GM12864 (cell line): ENCODE results near the gene ACAP2.
A peak's percentile ranks its signal among the peaks of the same experiment; 100 is the strongest.

Experiments
- DNase-seq: peaks from one replicate; pipeline ENCODE4 v3.0.0-alpha.2; 2011; ENCODE audit warnings: low read depth
- H3K4me3 ChIP-seq: 2 replicates; pipeline ENCODE4 v1.5.1; 2011; ENCODE audit warnings: mild to moderate bottlenecking, low read depth, low read length, control low read depth
- TF ChIP-seq, protein P1 (sequence below): IDR thresholded peaks from 2 replicates; pipeline ENCODE4 v1.5.1; 2011; ENCODE audit warnings: low read depth, mild to moderate bottlenecking, moderate library complexity, low read length, control low read depth, inconsistent platforms; ENCODE audit errors: missing control alignments

Gene ACAP2

GRCh38 chr3:195274259-195274966 is 168.4 kb downstream of the ACAP2 start:
- H3K4me3 ChIP-seq, result no peak overlapping the region
- TF ChIP-seq, protein P1, sequence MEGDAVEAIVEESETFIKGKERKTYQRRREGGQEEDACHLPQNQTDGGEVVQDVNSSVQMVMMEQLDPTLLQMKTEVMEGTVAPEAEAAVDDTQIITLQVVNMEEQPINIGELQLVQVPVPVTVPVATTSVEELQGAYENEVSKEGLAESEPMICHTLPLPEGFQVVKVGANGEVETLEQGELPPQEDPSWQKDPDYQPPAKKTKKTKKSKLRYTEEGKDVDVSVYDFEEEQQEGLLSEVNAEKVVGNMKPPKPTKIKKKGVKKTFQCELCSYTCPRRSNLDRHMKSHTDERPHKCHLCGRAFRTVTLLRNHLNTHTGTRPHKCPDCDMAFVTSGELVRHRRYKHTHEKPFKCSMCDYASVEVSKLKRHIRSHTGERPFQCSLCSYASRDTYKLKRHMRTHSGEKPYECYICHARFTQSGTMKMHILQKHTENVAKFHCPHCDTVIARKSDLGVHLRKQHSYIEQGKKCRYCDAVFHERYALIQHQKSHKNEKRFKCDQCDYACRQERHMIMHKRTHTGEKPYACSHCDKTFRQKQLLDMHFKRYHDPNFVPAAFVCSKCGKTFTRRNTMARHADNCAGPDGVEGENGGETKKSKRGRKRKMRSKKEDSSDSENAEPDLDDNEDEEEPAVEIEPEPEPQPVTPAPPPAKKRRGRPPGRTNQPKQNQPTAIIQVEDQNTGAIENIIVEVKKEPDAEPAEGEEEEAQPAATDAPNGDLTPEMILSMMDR, result no peak
- DNase-seq, result no peak

DNA sequence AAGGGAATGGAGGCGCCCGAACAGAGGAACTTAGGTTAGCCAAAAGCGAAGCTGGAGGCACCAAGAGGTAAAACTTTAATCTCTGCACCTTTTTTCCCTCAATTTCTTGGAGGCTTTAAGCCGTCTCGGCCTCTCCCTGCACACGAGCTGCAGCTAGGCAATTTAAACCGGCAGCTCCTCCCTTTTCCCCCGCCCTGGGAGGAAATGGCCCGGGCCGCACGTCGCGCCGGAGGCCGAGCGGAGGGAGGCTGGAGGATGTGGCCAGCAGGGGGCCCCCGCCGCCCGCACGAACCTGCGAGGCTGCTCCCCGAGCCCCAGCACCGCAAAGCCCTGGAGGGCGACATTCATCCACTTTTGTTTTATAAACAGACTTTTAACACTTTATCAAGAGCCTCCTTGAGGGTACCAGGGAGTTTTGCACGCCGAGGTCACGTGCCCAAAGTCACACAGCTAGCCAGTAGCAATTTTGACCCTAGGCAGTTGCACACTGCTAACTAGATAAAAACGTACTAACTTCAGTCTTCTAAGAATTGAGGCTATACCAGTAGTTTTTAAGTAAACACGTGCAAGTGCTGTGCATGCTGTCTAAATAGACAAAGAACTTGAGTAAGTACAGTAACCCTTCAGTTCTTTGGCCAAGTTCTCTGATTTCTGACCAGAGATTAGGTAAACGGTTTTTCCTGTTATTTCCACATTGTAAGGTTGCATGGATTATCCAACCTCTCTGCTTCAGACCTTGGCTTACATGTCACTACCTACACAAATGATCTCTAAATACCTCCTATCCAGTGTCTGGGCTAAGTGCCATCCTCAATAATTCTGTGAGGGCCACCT is 171.2 kb downstream of the ACAP2 start:
- TF ChIP-seq, protein P1, result peak; percentile 79
- peak overlapping the region; percentile 91 for H3K4me3 ChIP-seq
- DNase-seq, result peak; percentile 53

DNA sequence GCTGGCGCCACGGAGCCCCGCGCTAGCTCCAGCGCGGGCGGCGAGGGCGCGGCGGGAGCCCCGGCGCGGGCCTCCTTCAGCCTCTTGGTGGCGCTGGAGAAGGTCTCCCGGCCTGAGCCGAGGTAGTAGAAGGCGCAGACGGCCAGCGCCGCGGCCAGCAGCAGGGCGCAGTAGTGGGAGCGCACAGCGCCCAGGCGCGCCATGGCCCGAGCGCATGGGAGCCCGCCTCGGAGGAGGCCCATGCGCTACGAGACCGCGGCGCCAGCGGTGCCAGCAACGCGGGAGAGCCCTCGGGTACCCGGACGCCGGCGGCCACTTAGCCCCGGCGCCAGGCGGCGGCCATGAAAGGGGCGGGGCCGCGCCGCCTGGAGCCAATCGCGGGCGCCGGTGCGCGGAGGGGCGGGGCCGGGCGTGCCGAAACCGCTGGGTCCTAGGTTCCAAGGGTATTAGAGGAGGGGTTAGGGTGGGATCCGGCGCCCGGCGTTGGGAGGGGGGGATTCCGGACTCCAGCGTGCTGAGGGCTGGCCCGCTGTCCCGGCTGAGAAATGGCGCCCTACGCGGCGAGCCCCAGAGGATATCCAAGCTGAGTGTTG is 171.9 kb downstream of the ACAP2 start, which contains the start of gene XXYLT1:
TSS of gene XXYLT1 (minus strand) at position 343 of the 593 bp plus-strand sequence. CDS start at position 242, 101 bp downstream.
- H3K4me3 ChIP-seq, result peak within 1 kb of the TSS; percentile 91
- DNase-seq, result peak; percentile 30
- TF ChIP-seq, protein P1, result peak; percentile 62

DNA sequence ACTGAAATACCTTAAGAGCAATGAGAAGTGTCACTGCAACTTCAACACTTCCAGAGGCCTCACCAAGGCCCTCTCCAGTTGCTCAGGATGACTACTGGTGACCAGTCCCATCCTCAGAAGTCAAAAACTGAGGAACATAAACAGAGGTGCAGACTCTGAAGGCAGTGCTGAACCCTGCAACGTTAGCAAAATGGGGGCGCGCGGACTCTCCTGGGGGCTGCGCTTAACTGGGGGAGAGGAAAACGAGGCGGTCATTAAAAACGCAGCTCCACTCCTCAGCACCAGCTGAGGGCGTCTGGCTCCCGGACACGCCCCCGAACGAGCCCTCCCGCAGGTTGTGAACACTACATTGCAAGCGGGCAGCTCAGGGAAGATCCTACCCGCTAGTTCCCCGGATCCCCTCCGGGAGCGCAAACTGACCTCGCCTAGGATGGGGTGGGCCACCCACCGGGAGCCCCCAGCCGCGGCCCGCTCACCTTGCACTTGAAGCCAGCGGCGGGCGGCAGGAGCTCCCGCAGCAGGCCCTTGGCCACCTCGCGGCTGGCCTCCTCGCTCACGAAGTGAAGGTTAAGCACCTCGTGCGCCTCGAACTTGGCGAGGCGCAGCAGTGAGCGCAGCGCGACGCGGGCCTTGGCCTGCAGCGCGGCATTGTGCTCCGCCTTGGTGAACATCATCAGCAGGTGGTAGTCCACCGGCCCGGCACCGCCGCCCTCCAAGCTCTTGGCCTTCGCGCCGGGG is 172.6 kb downstream of the ACAP2 start:
- TF ChIP-seq, protein P1, result peak; percentile 5
- H3K4me3 ChIP-seq, result peak overlapping the region; percentile 91
- DNase-seq, result no peak

GRCh38 chr3:195269375-195270078 is 173.3 kb downstream of the ACAP2 start:
- peak overlapping the region; percentile 91 for H3K4me3 ChIP-seq
- no peak for DNase-seq
- TF ChIP-seq, protein P1, result no peak

- TF ChIP-seq, protein P1, result no peak
- no peak for DNase-seq
- H3K4me3 ChIP-seq, result no peak overlapping the region
These were observed 174.1 kb downstream of the ACAP2 start for GRCh38 chr3:195268576-195269309.
